ENCODE measurements around the gene FUCA1. TPM values are rescaled to one million over a fixed set of nuclear protein-coding genes. Genes with fewer than 3 reads are reported as not detected.
A peak's percentile ranks its signal among the peaks of the same experiment; 100 is the strongest.

Gene FUCA1
- total and polyA plus RNA-seq, 2 donors (not counting 3 experiments of a cell fraction or from before 2014, with no cell fraction given) = 4.9 to 5.6 TPM

- no peak overlapping the region for H3K4me3 ChIP-seq (replicated peaks in 1 of 3; ENCODE audit: insufficient read depth in 1 of 3, low read depth in 1 of 3, low read length in 3 of 3)
- H4K20me1 ChIP-seq (replicated peaks; ENCODE audit: control insufficient read depth, extremely low read depth, insufficient read depth, low read length) = no peaks in the 10 kb centered on the region
- intact Hi-C loops (cut with micrococcal nuclease) (no loop called here), dilution Hi-C loops (cut with MboI; ENCODE audit: extremely low pct_ligation_motif_present, low sequenced_read_pairs) (no loop called here)
- H3K36me3 ChIP-seq (ENCODE audit: control insufficient read depth in 2 of 2, extremely low read depth in 1 of 2, insufficient read depth in 2 of 2, low read length in 2 of 2) = no peaks in the 10 kb centered on the region
- no peak for DNase-seq (ENCODE audit: low read depth, low spot score)
- ChIA-PET POLR2A (no interaction called here), CTCF (interaction anchor here (0.9 to 1.4 kb wide), 4 partner anchors 11 to 95 kb away, joined by 3 to 7 read pairs (median 4); no protein-coding TSS in a partner anchor)
- H3K9me3 ChIP-seq (replicated peaks; ENCODE audit: control insufficient read depth, insufficient read depth, low read length) = no peaks in the 10 kb centered on the region
- no peak overlapping the region for H3K4me2 ChIP-seq (ENCODE audit: insufficient read depth, low read length)
- H3K9me1 ChIP-seq (replicated peaks; ENCODE audit: control insufficient read depth, extremely low read depth, insufficient read depth, low read length) = no peaks in the 10 kb centered on the region
- no TSS peak for BruUV-seq (replicated peaks)
- no peak overlapping the region for H3K9ac ChIP-seq (replicated peaks; ENCODE audit: extremely low read depth, insufficient read depth, low read length)
- no peaks in the 10 kb centered on the region for H3K79me2 ChIP-seq (ENCODE audit: control insufficient read depth, insufficient read depth, low read length)
- TF ChIP-seq POLR2A (IDR thresholded peaks at IDR 0.05; ENCODE audit: low read depth, low read length) = no peak
- no peak for TF ChIP-seq EZH2 (IDR thresholded peaks at IDR 0.05; ENCODE audit: borderline replicate concordance, low read depth, low read length, severe bottlenecking)
- TF ChIP-seq MAX (IDR thresholded peaks at IDR 0.05; ENCODE audit: insufficient read depth, insufficient read length) = no peak
- no peak for TF ChIP-seq GATA2 (IDR thresholded peaks at IDR 0.05; ENCODE audit: insufficient read depth, insufficient read length, low read depth, low read length)
- no peak for TF ChIP-seq MYC (IDR thresholded peaks at IDR 0.05; ENCODE audit: low read depth, low read length)
- no peak for TF ChIP-seq CTCF (IDR thresholded peaks at IDR 0.05; ENCODE audit: extremely low read depth in 1 of 2, insufficient read depth in 1 of 2, low read depth in 1 of 2, low read length in 2 of 2)
- no peak for TF ChIP-seq JUN (IDR thresholded peaks at IDR 0.05; ENCODE audit: borderline replicate concordance, insufficient read depth, insufficient read length, low read depth)
- TF ChIP-seq POLR2AphosphoS5 (IDR thresholded peaks at IDR 0.05; ENCODE audit: insufficient read depth, low read depth, low read length) = no peak
- no peak for TF ChIP-seq FOS (IDR thresholded peaks at IDR 0.05; ENCODE audit: borderline replicate concordance, insufficient read depth, low read length)
- peaks cover 4 to 10% of the 10 kb centered on the region in 2 experiments for H3K27me3 ChIP-seq (ENCODE audit: control insufficient read depth in 2 of 2, insufficient read depth in 2 of 2, low read length in 2 of 2)
- no peak overlapping the region for H3K27ac ChIP-seq (ENCODE audit: insufficient read depth, low read depth, low read length)
- H3K4me1 ChIP-seq (ENCODE audit: control insufficient read depth, extremely low read depth, insufficient read depth, low read length) = peaks cover 4% of the 10 kb centered on the region
- FAIRE-seq = peak; percentile 4
- no peak overlapping the region for H2AFZ ChIP-seq (ENCODE audit: low read depth, low read length)
These were observed 2.6 kb downstream of the FUCA1 start for GRCh38 chr1:23865543-23865930.
